ENCODE measurements around the gene OSBPL8.

DNA sequence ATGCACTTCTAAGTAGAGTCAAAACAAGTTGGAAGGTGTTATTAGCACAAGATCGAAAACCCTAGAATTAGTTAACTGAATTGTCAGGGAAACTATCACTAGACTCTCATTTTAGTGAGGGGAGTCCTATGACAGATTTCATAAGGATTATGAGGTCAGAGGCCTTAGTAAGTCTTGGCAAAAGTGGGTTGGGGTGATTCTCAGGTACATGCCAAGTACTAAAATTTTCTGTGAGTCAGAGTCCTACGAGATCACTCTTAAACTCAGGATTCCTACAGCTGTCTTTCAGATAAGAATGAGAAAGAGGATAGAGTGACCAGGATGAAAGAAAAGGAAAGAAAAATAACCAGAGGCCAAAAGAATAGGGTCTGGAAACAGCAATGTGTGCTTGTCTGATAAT, 160.5 kb downstream of the OSBPL8 start:
- no peak for TF ChIP-seq POLR2AphosphoS5 (IDR thresholded peaks at IDR 0.05)
- TF ChIP-seq, protein P1, sequence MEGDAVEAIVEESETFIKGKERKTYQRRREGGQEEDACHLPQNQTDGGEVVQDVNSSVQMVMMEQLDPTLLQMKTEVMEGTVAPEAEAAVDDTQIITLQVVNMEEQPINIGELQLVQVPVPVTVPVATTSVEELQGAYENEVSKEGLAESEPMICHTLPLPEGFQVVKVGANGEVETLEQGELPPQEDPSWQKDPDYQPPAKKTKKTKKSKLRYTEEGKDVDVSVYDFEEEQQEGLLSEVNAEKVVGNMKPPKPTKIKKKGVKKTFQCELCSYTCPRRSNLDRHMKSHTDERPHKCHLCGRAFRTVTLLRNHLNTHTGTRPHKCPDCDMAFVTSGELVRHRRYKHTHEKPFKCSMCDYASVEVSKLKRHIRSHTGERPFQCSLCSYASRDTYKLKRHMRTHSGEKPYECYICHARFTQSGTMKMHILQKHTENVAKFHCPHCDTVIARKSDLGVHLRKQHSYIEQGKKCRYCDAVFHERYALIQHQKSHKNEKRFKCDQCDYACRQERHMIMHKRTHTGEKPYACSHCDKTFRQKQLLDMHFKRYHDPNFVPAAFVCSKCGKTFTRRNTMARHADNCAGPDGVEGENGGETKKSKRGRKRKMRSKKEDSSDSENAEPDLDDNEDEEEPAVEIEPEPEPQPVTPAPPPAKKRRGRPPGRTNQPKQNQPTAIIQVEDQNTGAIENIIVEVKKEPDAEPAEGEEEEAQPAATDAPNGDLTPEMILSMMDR (IDR thresholded peaks at IDR 0.05), result no peak

Data from sigmoid colon (tissue), 4 donors.